ENCODE results near the gene IFNAR2.

IFNAR2 gene

DNA sequence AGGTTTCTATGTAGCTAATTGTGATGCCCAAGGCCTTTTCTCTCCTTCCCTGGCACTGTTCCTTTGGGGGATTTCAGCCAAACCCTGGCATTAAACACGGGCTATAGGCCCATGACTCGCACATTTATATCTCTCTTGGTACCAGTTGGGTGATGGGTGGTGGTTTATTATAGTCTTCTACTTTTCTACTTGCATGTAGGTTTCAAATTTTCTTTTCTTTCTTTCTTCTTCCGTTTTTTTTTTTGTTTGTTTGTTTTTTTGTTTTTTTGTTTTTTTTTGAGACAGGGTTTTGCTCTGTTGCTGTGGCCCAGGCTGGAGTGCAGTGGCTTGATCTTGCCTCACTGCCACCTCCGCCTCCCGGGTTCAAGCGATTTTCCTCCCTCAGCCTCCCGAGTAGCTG is 37.5 kb downstream of the IFNAR2 start:
- no peak for FAIRE-seq
- DNase-seq (ENCODE audit: low spot score), result no peak

DNA sequence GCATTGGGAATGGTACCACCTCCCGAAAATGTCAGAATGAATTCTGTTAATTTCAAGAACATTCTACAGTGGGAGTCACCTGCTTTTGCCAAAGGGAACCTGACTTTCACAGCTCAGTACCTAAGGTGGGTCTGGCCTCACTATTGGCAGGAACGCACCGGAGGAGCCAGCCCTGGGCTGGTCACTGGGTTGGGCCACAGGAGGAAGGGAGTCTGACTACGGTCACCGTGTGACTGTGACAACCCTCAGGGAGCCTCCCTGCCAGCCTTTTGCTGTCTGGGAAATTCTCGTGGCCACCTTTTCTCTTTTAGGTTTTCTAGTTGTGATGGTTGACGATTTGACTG is 38.6 kb downstream of the IFNAR2 start:
- FAIRE-seq, result no peak
- DNase-seq (ENCODE audit: low spot score), result no peak

- FAIRE-seq, result no peak
- DNase-seq (ENCODE audit: low spot score), result no peak
Measured at GRCh38 chr21:33268737-33269441, 39.2 kb downstream of the IFNAR2 start.

DNA sequence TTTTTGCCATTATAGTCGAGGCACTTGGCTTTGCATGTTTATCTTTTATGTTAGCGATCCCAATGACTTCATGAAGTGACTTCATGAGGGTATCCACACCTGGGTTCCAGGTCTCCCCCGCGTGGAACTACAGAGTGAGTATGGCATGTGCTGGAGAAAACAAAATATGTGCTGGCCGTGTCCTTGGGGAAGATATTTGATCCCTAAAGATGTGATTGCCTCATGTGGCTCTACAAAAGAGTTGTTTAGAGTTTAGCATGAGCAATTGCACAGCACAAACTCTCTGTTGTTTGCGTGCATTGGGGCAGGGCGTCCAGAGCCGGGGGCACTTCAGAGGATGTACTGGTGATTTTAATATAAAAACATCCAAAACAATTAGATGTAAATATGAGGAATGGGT is 41.2 kb downstream of the IFNAR2 start:
- FAIRE-seq (no peak), DNase-seq (ENCODE audit: low spot score) (no peak)

DNA sequence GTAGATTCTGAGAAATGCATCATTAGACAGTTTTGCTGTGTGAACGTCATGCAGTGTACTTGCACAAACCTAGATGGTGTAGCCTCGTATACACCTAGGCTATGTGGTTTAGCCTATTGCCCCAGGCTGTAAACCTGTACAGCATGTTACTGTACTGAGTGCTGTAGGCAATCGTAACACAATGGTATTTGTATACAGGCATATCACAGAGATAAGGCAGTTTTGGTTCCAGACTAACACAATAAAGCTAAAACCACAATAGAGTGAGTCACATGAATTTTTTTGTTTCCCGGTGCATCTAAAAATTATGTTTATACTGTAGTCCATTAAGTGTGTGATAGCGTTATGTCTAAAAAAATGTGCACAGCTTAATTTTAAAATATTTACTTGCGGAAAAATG is 43.3 kb downstream of the IFNAR2 start:
- FAIRE-seq, result no peak

GRCh38 chr21:33278721-33279120 is 49.0 kb downstream of the IFNAR2 start:
- DNase-seq (ENCODE audit: low spot score), result no peak
- no peak for FAIRE-seq

More for the DNA sequence above, 43.3 kb downstream of the IFNAR2 start:
- no peak for DNase-seq (ENCODE audit: low spot score)

DNA sequence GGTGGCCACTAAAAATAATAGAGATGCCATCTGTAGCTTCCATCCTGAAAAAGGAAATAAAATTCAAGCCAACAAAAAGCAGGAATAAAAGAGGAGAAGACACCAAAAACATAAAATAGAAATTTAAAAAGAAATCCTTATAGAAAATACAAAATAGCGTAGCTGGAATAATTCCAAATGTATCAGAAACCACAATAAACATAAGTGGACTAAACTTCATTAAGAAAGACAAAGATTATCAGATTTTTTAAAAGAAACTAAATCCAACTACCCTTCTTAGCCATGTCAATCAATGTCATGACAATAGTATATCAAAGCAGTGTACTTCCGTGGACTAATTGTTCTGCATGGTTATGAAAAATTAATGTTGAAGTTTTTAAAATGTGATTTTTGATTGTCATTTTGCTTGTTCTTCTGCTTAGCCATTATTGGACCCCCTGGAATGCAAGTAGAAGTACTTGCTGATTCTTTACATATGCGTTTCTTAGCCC is 49.6 kb downstream of the IFNAR2 start:
- DNase-seq (ENCODE audit: low spot score), result no peak
- no peak for FAIRE-seq

Data from urothelium cell line (cell line).